Tibial artery (tissue), 4 donors: ENCODE measurements around the gene CHST8.

Experiments used
- DNase-seq, 2 donors: peaks; one replicate each; pipeline ENCODE4 v3.0.0-alpha.2; 2019
- H3K27ac ChIP-seq, 2 donors: fragments of 200-600 bp; sonication (generic) in 1 of 2; 1 replicate in 1 of 2; 2 replicates in 1 of 2; pipeline ENCODE4 v1.5.1; 2018 to 2019; ENCODE audit warnings: mild to moderate bottlenecking in 1 of 2
- H3K27me3 ChIP-seq, 2 donors: fragments of 200-600 bp; sonication (generic) in 1 of 2; one replicate each; pipeline versions ENCODE4 v1.5.1 to v1.6.0; 2016 to 2019
- H3K36me3 ChIP-seq, 3 donors: fragments of 200-600 bp; sonication (generic) in 2 of 3; one replicate each; pipeline ENCODE4 v1.5.1; 2016 to 2019; ENCODE audit warnings: mild to moderate bottlenecking in 2 of 3
- H3K4me1 ChIP-seq, 4 donors: fragments of 200-600 bp; sonication (generic) in 2 of 4; 1 replicate in 3 of 4; 2 replicates in 1 of 4; pipeline ENCODE4 v1.5.1; 2016 to 2019
- H3K4me3 ChIP-seq, 2 donors: fragments of 200-600 bp; sonication (generic) in 1 of 2; 1 replicate in 1 of 2; 2 replicates in 1 of 2; pipeline ENCODE4 v1.5.1; 2018 to 2019; ENCODE audit warnings: mild to moderate bottlenecking in 2 of 2
- H3K9me3 ChIP-seq, 3 donors: fragments of 200-600 bp; sonication (generic) in 1 of 3; one replicate each; pipeline ENCODE4 v1.5.1; 2016 to 2019
- CTCF ChIP-seq, 2 experiments: fragments of 200-600 bp in 1 of 2; fragments of 450-650 bp in 1 of 2; IDR thresholded peaks; one replicate each; pipeline ENCODE4 v1.5.1; 2017 to 2019; ENCODE audit warnings: antibody characterized with exemption in 2 of 2, mild to moderate bottlenecking in 1 of 2, moderate library complexity in 1 of 2
- intact Hi-C: fragments of 100-400 bp; cut with DNase I; formaldehyde crosslinking; loops from one replicate; pipeline ENCODE4 v1.15.0; 2023; ENCODE audit warnings: low total_unique reads

Gene CHST8

DNA sequence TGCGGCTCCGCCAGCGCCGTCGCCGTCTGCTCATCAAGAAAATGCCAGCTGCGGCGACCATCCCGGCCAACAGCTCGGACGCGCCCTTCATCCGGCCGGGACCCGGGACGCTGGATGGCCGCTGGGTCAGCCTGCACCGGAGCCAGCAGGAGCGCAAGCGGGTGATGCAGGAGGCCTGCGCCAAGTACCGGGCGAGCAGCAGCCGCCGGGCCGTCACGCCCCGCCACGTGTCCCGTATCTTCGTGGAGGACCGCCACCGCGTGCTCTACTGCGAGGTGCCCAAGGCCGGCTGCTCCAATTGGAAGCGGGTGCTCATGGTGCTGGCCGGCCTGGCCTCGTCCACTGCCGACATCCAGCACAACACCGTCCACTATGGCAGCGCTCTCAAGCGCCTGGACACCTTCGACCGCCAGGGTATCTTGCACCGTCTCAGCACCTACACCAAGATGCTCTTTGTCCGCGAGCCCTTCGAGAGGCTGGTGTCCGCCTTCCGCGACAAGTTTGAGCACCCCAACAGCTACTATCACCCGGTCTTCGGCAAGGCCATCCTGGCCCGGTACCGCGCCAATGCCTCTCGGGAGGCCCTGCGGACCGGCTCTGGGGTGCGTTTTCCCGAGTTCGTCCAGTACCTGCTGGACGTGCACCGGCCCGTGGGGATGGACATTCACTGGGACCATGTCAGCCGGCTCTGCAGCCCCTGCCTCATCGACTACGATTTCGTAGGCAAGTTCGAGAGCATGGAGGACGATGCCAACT, 150.5 kb downstream of the CHST8 start:
- H3K4me1 ChIP-seq: no peaks in the 10 kb centered on the region
- intact Hi-C loops: loop anchor here (10.0 kb wide), 1 partner anchor 537 kb away; no protein-coding TSS in a partner anchor
- TF ChIP-seq CTCF (IDR thresholded peaks at IDR 0.05): no peak
- H3K27ac ChIP-seq: no peak overlapping the region
- no peak for DNase-seq
- H3K4me3 ChIP-seq: no peak overlapping the region
- H3K9me3 ChIP-seq: no peaks in the 10 kb centered on the region
- H3K27me3 ChIP-seq: peaks cover 0 to 78% of the 10 kb centered on the region in 2 donors
- no peaks in the 10 kb centered on the region for H3K36me3 ChIP-seq

- intact Hi-C loops: loop anchor here (10.0 kb wide), 1 partner anchor 538 kb away; no protein-coding TSS in a partner anchor
- Histone ChIP-seq H3K4me3 (no peak overlapping the region), H3K4me1 (peaks cover 0 to 4% (median 0%) of the 10 kb centered on the region in 4 donors), H3K36me3 (no peaks in the 10 kb centered on the region), H3K27me3 (peaks cover 0 to 78% of the 10 kb centered on the region in 2 donors), H3K9me3 (no peaks in the 10 kb centered on the region), H3K27ac (no peak overlapping the region)
- no peak for TF ChIP-seq CTCF (IDR thresholded peaks at IDR 0.05)
- DNase-seq: no peak
Measured at GRCh38 chr19:33772858-33773180, 151.1 kb downstream of the CHST8 start.

- Histone ChIP-seq H3K27ac (no peak overlapping the region), H3K27me3 (peaks cover 0 to 79% of the 10 kb centered on the region in 2 donors), H3K4me1 (peaks cover 0 to 11% (median 4%) of the 10 kb centered on the region in 4 donors), H3K4me3 (no peak overlapping the region), H3K9me3 (no peaks in the 10 kb centered on the region), H3K36me3 (no peaks in the 10 kb centered on the region)
- no peak for DNase-seq
- intact Hi-C loops: loop anchor here (10.0 kb wide), 1 partner anchor 539 kb away; no protein-coding TSS in a partner anchor
- TF ChIP-seq CTCF (IDR thresholded peaks at IDR 0.05): no peak
Measured at GRCh38 chr19:33773704-33774624, 152.2 kb downstream of the CHST8 start.

DNA sequence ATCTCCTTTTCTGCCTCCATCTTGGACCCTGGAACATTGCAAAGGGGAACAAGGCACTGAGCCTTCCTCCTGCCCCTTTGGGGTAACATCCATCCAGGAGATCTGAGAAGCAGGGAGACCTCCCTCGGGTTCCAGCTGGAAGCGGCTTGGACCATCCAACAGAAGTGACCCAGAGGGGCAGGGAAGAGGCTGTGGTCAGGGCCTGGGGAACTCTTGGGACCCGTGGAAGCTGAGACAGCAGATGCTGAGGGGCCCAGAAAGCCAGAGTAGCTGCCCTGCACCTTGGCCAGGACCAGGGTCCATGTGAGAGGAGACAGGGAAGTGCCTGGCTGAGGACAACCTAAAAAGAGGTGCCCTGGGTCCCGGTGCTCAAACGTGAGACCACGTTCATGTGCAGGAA, 153.0 kb downstream of the CHST8 start:
- intact Hi-C loops: loop anchor here (5.0 to 10.0 kb wide), 3 partner anchors 323 to 540 kb away; no protein-coding TSS in a partner anchor
- Histone ChIP-seq H3K9me3 (no peaks in the 10 kb centered on the region), H3K36me3 (no peaks in the 10 kb centered on the region), H3K27ac (no peak overlapping the region), H3K27me3 (peaks cover 0 to 80% of the 10 kb centered on the region in 2 donors), H3K4me3 (no peak overlapping the region), H3K4me1 (peaks cover 0 to 14% (median 4%) of the 10 kb centered on the region in 4 donors)
- DNase-seq: no peak
- TF ChIP-seq CTCF (IDR thresholded peaks at IDR 0.05): no peak

DNA sequence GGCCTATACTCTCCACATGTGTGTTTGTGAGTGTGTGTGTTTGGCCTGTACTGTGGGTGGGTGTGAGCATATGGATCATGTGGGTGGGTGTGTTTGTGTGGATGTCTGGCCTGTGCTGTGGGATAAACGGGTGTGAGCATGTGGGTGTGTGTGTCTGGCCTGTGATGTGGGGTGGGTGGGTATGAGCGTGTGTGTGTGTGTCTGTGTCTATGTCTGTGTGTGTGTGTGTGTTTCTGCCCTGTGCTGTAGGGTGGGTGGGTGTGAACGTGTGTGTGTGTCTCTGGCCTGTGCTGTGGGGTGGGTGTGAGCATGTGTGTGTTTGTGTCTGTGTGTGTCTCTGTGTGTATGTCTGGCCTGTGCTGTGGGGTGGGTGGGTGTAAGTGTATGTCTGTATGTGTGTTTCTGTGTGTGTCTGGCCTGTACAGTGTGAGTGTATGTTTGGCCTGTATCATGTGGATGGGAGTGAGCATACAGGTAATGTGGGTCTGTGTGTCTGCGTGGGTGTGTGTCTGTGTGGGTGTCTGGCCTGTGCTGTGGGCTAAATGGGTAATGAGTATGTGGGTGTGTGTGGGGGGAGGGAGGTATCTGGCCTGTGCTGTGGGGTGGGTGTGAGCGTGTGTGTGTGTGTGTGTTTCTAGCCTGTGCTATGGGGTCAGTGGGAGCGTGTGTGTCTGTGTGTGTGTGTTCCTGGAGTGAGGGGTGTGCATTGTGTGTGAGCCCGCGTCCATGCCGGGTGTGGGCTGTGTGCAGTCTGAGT, 154.2 kb downstream of the CHST8 start:
- no peaks in the 10 kb centered on the region for H3K36me3 ChIP-seq
- H3K27ac ChIP-seq: no peak overlapping the region
- H3K4me3 ChIP-seq: no peak overlapping the region
- H3K9me3 ChIP-seq: no peaks in the 10 kb centered on the region
- H3K4me1 ChIP-seq: peaks cover 0 to 21% (median 10%) of the 10 kb centered on the region in 4 donors
- no peak for TF ChIP-seq CTCF (IDR thresholded peaks at IDR 0.05)
- DNase-seq: no peak
- H3K27me3 ChIP-seq: peaks cover 0 to 80% of the 10 kb centered on the region in 2 donors
- intact Hi-C loops: loop anchor here (2.0 to 10.0 kb wide), 4 partner anchors 223 to 541 kb away; no protein-coding TSS in a partner anchor
